ENCODE data around the gene APBB1IP. TPM values are rescaled to one million over a fixed set of nuclear protein-coding genes. Genes with fewer than 3 reads are reported as not detected.
"Not testable (repeated sequence)": the region's sequence is repeated elsewhere in the genome, so short reads cannot be mapped to it uniquely, and the experiment has no call there.

APBB1IP gene
- polyA plus RNA-seq, 1 donor from 2014 or later = 66.4 TPM

DNA sequence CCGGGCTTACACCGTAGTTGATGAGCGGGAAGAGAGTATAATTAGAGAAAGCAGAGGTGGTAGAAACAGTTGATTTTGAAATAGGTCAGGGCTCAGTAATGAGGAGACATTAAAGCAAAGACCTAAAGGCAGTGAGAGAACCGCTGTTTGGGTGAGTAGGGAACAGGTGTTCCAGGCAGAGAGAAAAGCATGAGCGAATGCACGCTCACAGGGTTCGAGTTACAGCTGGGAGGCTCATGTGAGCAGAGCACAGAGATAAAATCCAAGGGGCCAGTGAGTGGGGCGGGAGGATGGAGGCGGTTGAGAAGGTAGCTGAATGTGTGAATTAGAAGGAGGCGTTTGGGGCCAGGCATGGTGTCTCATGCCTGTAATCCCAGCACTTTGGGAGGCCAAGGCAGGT, 39.9 kb downstream of the APBB1IP start:
- H3K4me3 Mint-ChIP-seq = peak overlapping the region in 2 of 4 donors; percentile 67 to 89
- H3K9me3 Mint-ChIP-seq = no peaks in the 10 kb centered on the region
- peaks cover 52 to 62% (median 58%) of the 10 kb centered on the region in 3 donors for H3K4me1 Mint-ChIP-seq
- peak overlapping the region; percentile 27 to 92 (median 84) for H3K27ac Mint-ChIP-seq
- peaks cover 7% of the 10 kb centered on the region for H3K36me3 Mint-ChIP-seq
- H3K27me3 Mint-ChIP-seq = no peaks in the 10 kb centered on the region

DNA sequence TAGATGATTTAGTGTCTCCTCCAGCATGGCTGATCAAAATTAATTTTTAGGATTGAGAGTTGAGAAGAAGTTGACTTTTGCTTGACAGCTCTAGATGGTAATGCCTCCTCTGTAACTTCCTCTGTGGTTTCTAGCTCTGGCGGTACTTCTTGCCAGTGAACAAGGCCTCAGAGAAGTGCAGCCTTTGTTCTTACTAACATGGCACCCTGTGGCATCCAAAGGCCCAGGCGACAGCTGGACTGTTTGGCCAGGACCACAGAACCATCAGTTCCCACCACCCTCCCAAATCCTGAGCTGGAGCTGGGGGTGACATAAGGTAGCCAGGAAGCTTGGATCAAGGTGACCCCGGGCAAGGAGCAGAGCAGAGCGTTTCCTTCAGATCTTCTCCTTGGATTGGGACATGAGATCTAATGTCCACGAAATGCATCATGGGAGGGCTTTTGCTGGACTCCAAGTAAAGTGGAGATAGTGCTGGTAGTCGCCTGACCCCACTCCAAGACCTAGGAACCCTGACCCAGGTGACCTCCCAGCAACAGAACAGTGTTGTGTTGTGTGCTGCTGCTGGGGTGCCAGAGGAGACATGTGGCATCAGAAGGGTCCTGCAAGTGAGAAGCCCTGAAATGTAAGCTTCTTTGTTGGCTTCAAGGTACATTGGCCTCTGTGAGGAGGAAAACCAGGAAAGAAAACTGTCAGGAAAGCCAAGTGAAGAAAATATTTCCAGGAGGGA, 41.8 kb downstream of the APBB1IP start:
- Mint-ChIP-seq H3K4me1 (peaks cover 49 to 55% (median 54%) of the 10 kb centered on the region in 3 donors), H3K27ac (peak overlapping the region; percentile 86 to 94 (median 93)), H3K4me3 (peak overlapping the region; percentile 44 to 94 (median 74)), H3K36me3 (peaks cover 7% of the 10 kb centered on the region), H3K27me3 (no peaks in the 10 kb centered on the region), H3K9me3 (no peaks in the 10 kb centered on the region)

DNA sequence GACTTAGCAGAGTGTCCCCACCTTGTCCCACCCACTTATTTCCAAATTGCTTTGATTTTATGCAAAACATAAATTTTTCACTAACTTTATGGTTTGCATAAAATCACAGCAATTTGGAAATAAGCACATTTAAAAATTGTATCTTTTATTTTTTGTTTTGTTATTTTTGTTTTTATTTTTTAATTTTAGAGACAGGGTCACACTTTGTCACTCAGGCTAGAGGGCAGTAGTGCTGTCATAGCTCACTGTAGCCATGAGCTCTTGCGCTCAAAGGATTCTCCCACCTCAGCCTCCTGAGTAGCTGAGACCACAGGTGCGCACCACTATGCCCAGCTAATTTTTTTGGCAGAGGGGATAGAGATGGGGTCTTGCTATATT, 43.2 kb downstream of the APBB1IP start:
- peaks cover 50 to 57% (median 50%) of the 10 kb centered on the region in 3 donors for H3K4me1 Mint-ChIP-seq
- peaks cover 7% of the 10 kb centered on the region for H3K36me3 Mint-ChIP-seq
- peak overlapping the region in 3 of 4 donors; percentile 41 to 94 (median 70) for H3K4me3 Mint-ChIP-seq
- no peaks in the 10 kb centered on the region for H3K9me3 Mint-ChIP-seq
- H3K27ac Mint-ChIP-seq = peak overlapping the region; percentile 86 to 94 (median 93)
- H3K27me3 Mint-ChIP-seq = no peaks in the 10 kb centered on the region

DNA sequence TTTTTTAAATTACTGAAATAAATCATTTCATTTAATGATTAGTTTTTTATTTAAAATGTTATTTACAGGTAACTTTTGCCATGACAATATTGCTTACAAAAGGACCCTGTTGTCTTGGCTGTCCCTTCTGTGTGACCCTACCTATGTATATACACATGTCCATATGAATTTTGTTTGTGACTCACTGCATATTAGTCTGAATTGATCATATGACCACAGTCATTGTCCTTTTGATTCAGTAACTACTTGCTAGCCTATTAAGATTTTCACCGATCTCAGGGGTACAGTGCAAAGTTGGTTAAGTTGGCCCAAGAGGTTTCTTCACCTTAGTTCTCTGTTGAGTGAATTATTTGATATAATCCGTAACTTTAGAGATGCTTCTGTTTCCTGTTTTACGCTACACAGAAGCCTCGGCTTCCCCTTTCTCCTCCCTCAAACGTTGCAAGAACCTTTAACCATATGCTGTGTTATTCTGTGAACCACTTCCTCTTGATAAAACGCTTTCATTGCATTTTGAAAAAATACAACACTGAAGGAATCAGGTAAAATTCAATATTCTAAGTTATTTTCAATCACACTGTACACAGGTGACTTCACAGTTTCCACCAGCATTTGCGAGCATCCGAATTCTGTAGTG, 43.9 kb downstream of the APBB1IP start:
- peak overlapping the region; percentile 74 to 96 (median 95) for H3K27ac Mint-ChIP-seq
- peaks cover 6% of the 10 kb centered on the region for H3K36me3 Mint-ChIP-seq
- peaks cover 56 to 63% (median 57%) of the 10 kb centered on the region in 3 donors for H3K4me1 Mint-ChIP-seq
- H3K27me3 Mint-ChIP-seq = no peaks in the 10 kb centered on the region
- H3K9me3 Mint-ChIP-seq = no peaks in the 10 kb centered on the region
- peak overlapping the region; percentile 65 to 92 (median 78) for H3K4me3 Mint-ChIP-seq

DNA sequence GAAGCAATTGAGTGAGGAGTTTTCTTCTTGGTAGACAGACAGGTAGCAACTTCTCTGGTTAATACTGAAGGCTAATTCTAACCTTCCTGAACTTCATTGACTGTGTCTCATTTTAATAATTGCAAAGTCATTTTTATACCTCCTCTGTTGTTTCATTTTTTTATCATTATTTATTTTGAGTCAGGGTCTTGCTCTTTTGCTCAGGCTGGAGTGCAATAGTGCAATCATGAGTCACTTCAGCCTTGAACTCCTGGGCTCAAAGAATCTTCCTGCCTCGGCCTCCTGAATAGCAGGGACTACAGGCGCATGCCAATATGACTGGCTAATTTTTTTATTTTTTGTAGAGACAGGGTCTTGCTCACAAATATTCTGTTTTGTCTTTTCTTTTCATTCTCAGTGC, 45.4 kb downstream of the APBB1IP start:
- H3K27ac Mint-ChIP-seq = peak overlapping the region; percentile 33 to 80 (median 76)

DNA sequence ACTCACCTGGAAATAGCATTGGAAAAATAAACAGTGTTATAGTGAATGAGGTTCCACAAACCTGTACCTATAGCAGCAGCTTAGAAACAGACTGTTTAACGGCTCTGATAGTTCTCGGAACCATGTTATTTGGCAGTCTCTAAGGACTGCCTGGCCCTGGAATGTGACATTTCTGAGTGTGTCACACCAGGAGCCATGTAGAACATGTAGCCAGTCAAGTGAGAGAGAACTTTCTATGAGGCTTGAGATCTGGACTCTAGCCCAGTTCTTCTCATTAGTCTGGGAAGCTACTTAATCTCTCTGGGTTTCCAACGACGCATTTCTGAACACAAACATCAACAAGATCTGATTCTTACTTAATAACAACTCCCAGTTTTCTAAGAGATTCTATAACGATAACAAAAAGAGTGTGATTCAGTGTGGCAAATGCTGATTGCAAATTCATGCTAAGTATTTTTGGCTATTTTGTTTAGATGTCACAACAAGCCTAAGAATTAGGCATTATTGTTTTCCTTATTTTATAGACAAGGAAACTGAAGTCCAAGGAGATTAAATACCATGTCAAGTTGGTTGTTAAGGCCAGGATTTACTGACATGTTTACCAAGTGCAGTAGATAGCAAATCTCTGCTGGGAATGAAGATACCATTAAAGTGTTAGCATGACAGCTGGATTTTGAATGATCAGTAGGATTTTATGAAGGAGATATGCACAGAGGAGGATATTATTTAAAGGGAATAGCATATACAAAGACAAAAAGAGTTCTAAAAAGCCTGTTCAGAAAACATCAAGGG, 47.2 kb downstream of the APBB1IP start:
- H3K27ac Mint-ChIP-seq = peak overlapping the region in 1 of 3 donors; percentile 2
- peak overlapping the region in 1 of 4 donors; percentile 59 for H3K4me3 Mint-ChIP-seq
- no peaks in the 10 kb centered on the region for H3K27me3 Mint-ChIP-seq
- peaks cover 2% of the 10 kb centered on the region for H3K36me3 Mint-ChIP-seq
- H3K9me3 Mint-ChIP-seq = no peaks in the 10 kb centered on the region
- peaks cover 52 to 53% (median 53%) of the 10 kb centered on the region in 3 donors for H3K4me1 Mint-ChIP-seq

More for the DNA sequence above, 45.4 kb downstream of the APBB1IP start:
- Mint-ChIP-seq H3K9me3 (no peaks in the 10 kb centered on the region), H3K4me3 (peak overlapping the region; percentile 30 to 91 (median 44)), H3K27me3 (no peaks in the 10 kb centered on the region), H3K4me1 (peaks cover 54 to 57% (median 56%) of the 10 kb centered on the region in 3 donors), H3K36me3 (peaks cover 2% of the 10 kb centered on the region)

DNA sequence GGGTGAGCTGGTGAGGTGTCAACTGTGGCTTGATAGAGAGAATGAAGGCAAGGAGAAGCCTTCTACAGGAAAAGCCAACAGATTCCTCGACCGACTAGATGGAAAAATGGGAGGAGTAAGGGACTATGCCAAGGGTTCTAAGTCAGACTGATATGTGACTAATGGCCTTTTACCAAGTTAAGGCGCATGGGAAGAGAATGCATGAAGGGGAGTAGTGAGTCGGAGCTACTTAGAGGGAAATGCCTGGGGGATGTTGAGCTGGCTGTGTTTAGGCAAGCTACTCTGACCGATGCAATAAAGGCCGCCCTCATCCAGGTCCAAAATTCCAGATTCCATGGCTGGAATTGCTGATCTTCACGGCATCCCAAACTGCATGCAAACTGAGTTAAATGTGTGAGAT, 48.2 kb downstream of the APBB1IP start:
- H3K27me3 Mint-ChIP-seq = no peaks in the 10 kb centered on the region
- H3K4me3 Mint-ChIP-seq = peak overlapping the region in 1 of 4 donors; percentile 0
- H3K9me3 Mint-ChIP-seq = no peaks in the 10 kb centered on the region
- H3K4me1 Mint-ChIP-seq = peaks cover 47 to 48% (median 47%) of the 10 kb centered on the region in 3 donors
- H3K27ac Mint-ChIP-seq = peak overlapping the region in 2 of 3 donors; percentile 84
- peaks cover 2% of the 10 kb centered on the region for H3K36me3 Mint-ChIP-seq

DNA sequence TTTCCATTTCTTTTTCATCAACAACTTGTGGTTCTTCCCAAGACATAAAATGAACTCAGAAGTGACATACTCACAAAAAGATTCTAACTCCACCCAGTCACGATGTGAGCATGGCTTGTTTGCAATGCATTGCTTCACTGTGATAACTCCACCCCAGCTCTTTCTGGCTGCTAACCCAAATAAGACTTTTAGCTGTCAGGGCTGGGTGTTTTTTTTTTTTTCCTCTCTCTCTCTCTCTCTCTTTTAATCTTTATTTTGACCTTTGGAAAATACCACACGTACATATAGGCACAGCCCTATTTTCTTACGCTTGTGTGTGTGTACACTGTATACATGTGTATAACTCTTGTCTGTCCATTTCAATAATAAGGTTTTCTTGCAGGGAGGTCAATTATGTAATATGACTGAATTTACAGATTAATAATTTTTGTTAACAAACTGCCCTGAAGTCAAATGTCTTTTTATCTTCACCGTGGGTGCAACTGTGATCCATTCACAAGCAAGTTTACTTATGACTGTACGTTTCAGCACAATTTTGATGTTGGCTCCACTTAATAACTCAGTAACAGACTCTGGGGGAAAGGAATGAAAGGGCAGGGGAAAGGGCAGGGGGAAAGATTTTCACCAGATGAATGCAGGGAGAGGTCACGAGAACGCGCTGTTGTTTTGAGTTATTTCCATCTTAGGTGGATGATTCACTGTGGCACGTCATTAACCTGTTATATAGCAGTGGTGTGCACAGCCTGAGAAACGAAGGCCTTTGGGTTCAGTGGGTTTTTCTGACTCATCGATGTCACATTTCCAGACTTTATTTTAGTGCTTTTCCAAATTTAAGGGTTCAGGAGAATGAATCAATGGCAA, 49.1 kb downstream of the APBB1IP start:
- H3K27ac Mint-ChIP-seq = peak overlapping the region; percentile 25 to 89 (median 68)
- H3K36me3 Mint-ChIP-seq = peaks cover 3% of the 10 kb centered on the region
- H3K4me1 Mint-ChIP-seq = peaks cover 43 to 45% (median 44%) of the 10 kb centered on the region in 3 donors
- peak overlapping the region in 3 of 4 donors; percentile 2 to 67 (median 58) for H3K4me3 Mint-ChIP-seq
- no peaks in the 10 kb centered on the region for H3K27me3 Mint-ChIP-seq
- H3K9me3 Mint-ChIP-seq = no peaks in the 10 kb centered on the region

DNA sequence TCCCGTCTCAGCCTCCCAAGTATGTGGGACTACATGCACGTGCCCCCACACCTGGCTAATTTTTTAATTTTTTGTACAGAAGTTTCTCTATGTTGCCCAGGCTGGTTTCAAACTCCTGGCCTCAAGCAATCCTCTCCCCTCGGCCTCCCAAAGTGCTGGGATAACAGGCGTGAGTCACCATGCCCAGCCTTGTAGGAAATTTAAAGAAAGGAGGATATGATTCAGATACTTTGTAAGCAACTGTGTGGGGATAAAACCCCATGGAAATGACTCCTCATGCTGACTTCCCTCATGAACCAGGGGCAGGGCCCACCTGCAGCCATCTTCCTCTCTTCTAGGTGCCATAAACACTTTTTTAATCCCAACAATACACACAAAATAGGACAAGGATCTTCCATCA, 50.2 kb downstream of the APBB1IP start:
- no peak overlapping the region for H3K4me3 Mint-ChIP-seq

DNA sequence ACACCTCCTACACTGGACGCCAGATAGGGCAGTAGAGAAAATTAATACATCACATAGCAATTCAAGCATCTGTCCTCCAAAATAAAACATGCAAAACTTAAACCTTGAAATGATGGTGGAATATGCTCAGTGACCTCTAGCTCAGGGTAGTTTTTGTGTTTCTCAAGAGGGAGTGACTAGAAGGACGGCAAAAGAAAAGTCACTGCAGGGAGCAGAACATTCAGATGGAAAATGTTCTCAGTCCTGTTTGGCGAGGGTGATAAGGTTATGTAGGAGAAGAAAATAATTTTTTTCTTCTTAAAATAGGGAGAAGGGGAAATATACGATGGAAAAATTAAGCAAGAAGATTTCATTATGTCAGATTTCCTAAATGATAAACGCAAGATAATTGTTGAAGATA, 50.9 kb downstream of the APBB1IP start:
- H3K9me3 Mint-ChIP-seq = no peaks in the 10 kb centered on the region
- H3K27me3 Mint-ChIP-seq = no peaks in the 10 kb centered on the region
- peak overlapping the region in 1 of 3 donors; percentile 36 for H3K27ac Mint-ChIP-seq
- peaks cover 33 to 36% (median 35%) of the 10 kb centered on the region in 3 donors for H3K4me1 Mint-ChIP-seq
- peaks cover 12% of the 10 kb centered on the region for H3K36me3 Mint-ChIP-seq
- peak overlapping the region in 1 of 4 donors; percentile 13 for H3K4me3 Mint-ChIP-seq

More for the DNA sequence above, 50.2 kb downstream of the APBB1IP start:
- H3K9me3 Mint-ChIP-seq = no peaks in the 10 kb centered on the region
- H3K27ac Mint-ChIP-seq = no peak overlapping the region
- H3K4me1 Mint-ChIP-seq = peaks cover 38 to 42% (median 38%) of the 10 kb centered on the region in 3 donors
- H3K27me3 Mint-ChIP-seq = no peaks in the 10 kb centered on the region
- peaks cover 5% of the 10 kb centered on the region for H3K36me3 Mint-ChIP-seq

DNA sequence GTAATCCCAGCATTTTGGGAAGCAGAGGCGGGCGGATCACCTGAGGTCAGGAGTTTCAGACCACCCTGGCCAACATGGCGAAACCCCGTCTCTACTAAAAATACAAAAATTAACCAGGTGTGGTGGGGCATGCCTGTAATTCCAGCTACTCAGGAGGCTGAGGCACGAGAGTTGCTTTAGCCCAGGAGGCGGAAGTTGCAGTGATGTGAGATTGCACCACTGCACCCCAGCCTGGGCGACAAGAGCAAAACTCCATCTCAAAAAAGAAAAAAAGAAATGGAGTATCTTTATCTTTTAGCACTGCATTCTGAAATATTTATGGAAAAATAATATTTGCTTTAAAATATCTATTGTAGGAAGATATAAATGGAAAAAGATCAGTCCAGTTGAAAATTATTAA, 52.2 kb downstream of the APBB1IP start:
- H3K9me3 Mint-ChIP-seq, H3K4me3 Mint-ChIP-seq, H3K27ac Mint-ChIP-seq, H3K27me3 Mint-ChIP-seq: not testable (repeated sequence)
- peaks cover 15% of the 10 kb centered on the region for H3K36me3 Mint-ChIP-seq
- H3K4me1 Mint-ChIP-seq = peaks cover 29 to 36% (median 30%) of the 10 kb centered on the region in 3 donors

DNA sequence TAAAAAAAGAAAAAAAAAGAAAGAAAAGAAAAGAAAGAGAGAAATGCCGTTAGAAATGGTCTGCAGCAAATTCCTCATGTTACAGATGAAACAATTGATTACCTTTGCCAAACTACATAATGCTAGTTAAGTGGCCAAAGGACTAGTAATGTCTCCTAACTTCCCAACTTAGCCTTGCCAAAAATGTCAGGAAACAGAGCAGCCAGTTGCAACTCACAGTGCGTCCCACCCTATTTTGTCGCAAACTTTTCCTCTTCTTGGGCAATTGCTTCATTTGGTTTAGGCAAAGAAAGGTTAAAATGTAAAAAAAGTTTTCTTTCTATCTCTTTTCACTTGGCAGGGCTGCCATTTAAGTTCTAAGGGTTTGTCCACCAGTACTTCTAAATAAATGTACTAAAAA, 53.1 kb downstream of the APBB1IP start:
- H3K27me3 Mint-ChIP-seq = no peaks in the 10 kb centered on the region
- peaks cover 15% of the 10 kb centered on the region for H3K36me3 Mint-ChIP-seq
- no peak overlapping the region for H3K4me3 Mint-ChIP-seq
- peaks cover 24 to 36% (median 24%) of the 10 kb centered on the region in 3 donors for H3K4me1 Mint-ChIP-seq
- no peak overlapping the region for H3K27ac Mint-ChIP-seq
- H3K9me3 Mint-ChIP-seq = no peaks in the 10 kb centered on the region

DNA sequence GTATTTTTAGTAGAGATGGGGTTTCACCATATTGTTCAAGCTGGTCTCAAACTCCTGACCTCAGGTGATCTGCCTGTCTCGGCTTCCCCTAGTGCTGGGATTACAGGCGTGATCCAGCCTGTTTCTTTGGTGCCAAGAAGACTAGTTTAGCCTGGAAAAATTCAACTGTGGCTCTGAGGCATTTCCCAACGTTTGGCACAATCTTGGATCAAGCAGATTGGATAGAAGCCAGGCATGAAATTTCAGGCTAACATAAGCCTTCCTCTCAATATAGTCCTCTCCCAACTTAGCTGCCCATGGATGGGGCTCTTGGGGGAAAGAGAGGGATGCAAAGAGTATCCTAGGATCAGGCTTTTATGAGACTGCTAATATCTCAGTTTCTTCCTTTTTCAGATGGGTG, 53.8 kb downstream of the APBB1IP start:
- Mint-ChIP-seq H3K9me3 (no peaks in the 10 kb centered on the region), H3K4me3 (no peak overlapping the region)

DNA sequence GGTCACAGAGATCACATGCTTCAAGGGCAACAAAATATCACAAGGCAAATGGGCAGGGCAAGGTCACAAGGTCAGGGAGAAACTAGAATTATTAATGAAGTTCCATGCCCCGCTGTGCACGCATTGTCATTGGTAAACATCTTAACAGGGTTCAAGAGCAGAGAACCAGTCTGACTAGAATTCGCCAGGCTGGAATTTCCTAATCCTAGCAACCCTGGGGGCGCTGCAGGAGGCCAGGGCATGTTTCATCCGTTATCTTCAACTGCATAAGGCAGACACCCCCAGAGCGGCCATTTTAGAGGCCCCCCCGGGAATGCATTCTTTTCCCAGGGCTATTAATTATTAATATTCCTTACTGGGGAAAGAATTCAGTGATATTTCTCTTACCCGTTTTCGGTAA, 54.6 kb downstream of the APBB1IP start:
- H3K4me3 Mint-ChIP-seq, H3K27me3 Mint-ChIP-seq, H3K9me3 Mint-ChIP-seq: not testable (repeated sequence)
- peaks cover 10 to 22% (median 12%) of the 10 kb centered on the region in 3 donors for H3K4me1 Mint-ChIP-seq
- peak overlapping the region in 1 of 3 donors; percentile 42 for H3K27ac Mint-ChIP-seq
- H3K36me3 Mint-ChIP-seq = peaks cover 15% of the 10 kb centered on the region

More for the DNA sequence above, 53.8 kb downstream of the APBB1IP start:
- Mint-ChIP-seq H3K36me3 (peaks cover 15% of the 10 kb centered on the region), H3K4me1 (peaks cover 18 to 30% (median 19%) of the 10 kb centered on the region in 3 donors), H3K27ac (no peak overlapping the region), H3K27me3 (no peaks in the 10 kb centered on the region)
